Transverse colon (tissue), 4 donors: ENCODE measurements around the gene UBE2D2.

ENCODE experiments used
- CTCF ChIP-seq, 5 experiments: fragments of 200-600 bp in 3 of 5; fragments of 450-650 bp in 2 of 5; sonication (generic) in 3 of 5; IDR thresholded peaks; 1 replicate in 2 of 5; 2 replicates in 3 of 5; pipeline ENCODE4 v1.5.1; 2016 to 2017; ENCODE audit warnings: antibody characterized with exemption in 5 of 5, inconsistent platforms in 3 of 5, mild to moderate bottlenecking in 2 of 5, moderate library complexity in 1 of 5
- EP300 ChIP-seq: sonication (generic); formaldehyde crosslinking; IDR thresholded peaks from one replicate; pipeline ENCODE4 v1.6.1; 2017; ENCODE audit warnings: antibody characterized with exemption, low read depth
- POLR2A ChIP-seq: fragments of 450-650 bp; IDR thresholded peaks from one replicate; pipeline ENCODE4 v1.6.1; 2016; ENCODE audit warnings: antibody characterized with exemption, mild to moderate bottlenecking, moderate library complexity
- POLR2AphosphoS5 ChIP-seq, 3 donors: sonication (generic); formaldehyde crosslinking; IDR thresholded peaks; one replicate each; pipeline ENCODE4 v1.6.1; 2016; ENCODE audit warnings: antibody characterized with exemption in 3 of 3

GRCh38 chr5:139659695-139660101, 98.6 kb downstream of the UBE2D2 start:
- TF ChIP-seq CTCF (IDR thresholded peaks at IDR 0.05) (no peak), POLR2AphosphoS5 (IDR thresholded peaks at IDR 0.05) (no peak), EP300 (no peak), POLR2A (no peak)
